Sigmoid colon (tissue), 7 donors: Measurements from ENCODE around the gene ADD1. TPM values are rescaled to one million over a fixed set of nuclear protein-coding genes. Genes with fewer than 3 reads are reported as not detected.

ENCODE experiments used
- DNase-seq: peaks from one replicate; pipeline ENCODE4 v3.0.0-alpha.2; 2019
- H3K27ac ChIP-seq, 4 donors: fragments of 200-600 bp; sonication (generic); one replicate each; pipeline ENCODE4 v1.5.1; 2016 to 2019; ENCODE audit warnings: mild to moderate bottlenecking in 1 of 4
- H3K27me3 ChIP-seq, 3 donors: fragments of 200-600 bp; sonication (generic); one replicate each; pipeline ENCODE4 v1.5.1; 2019; ENCODE audit warnings: mild to moderate bottlenecking in 1 of 3
- H3K36me3 ChIP-seq, 4 donors: fragments of 200-600 bp; sonication (generic); one replicate each; pipeline ENCODE4 v1.5.1; 2016 to 2019
- H3K4me1 ChIP-seq, 4 donors: fragments of 200-600 bp; sonication (generic); one replicate each; pipeline ENCODE4 v1.5.1; 2017 to 2019
- H3K4me3 ChIP-seq, 4 donors: fragments of 200-600 bp; sonication (generic); one replicate each; pipeline ENCODE4 v1.5.1; 2017 to 2019; ENCODE audit warnings: mild to moderate bottlenecking in 2 of 4, moderate library complexity in 1 of 4
- H3K9me3 ChIP-seq, 4 donors: fragments of 200-600 bp in 3 of 4; sonication (generic) in 3 of 4; one replicate each; pipeline versions ENCODE4 v1.5.1 to v1.6.1; 2013 to 2019
- CTCF ChIP-seq, 4 experiments: fragments of 450-650 bp in 3 of 4; fragments of 200-600 bp in 1 of 4; IDR thresholded peaks; one replicate each; pipeline ENCODE4 v1.5.1; 2016 to 2019; ENCODE audit warnings: antibody characterized with exemption in 4 of 4, mild to moderate bottlenecking in 3 of 4, moderate library complexity in 2 of 4
- EP300 ChIP-seq, 4 donors: sonication (generic); formaldehyde crosslinking; IDR thresholded peaks; one replicate each; pipeline ENCODE4 v1.6.1; 2017; ENCODE audit warnings: antibody characterized with exemption in 4 of 4
- POLR2A ChIP-seq, 2 donors: fragments of 450-650 bp; IDR thresholded peaks; one replicate each; pipeline ENCODE4 v1.6.1; 2016; ENCODE audit warnings: antibody characterized with exemption in 2 of 2, mild to moderate bottlenecking in 2 of 2, moderate library complexity in 2 of 2
- POLR2AphosphoS5 ChIP-seq, 4 donors: sonication (generic); formaldehyde crosslinking; IDR thresholded peaks; one replicate each; pipeline ENCODE4 v1.6.1; 2017; ENCODE audit warnings: antibody characterized with exemption in 4 of 4
- WGBS, 2 donors: extraction: QIAGEN DNeasy Blood & Tissue Kit; methylation state at CpG; one replicate each; pipeline ENCODE4 v1.1.7; 2013; 5-methylcytosine and 5-hydroxymethylcytosine counted together
- intact Hi-C: fragments of 100-400 bp; cut with DNase I; formaldehyde crosslinking; loops from one replicate; pipeline ENCODE4 v1.15.1; 2023
- polyA plus RNA-seq, 3 donors: library from polyadenylated mRNA; stranded (reverse); fragments of 200-250 nt; gene quantifications; one replicate each; pipeline ENCODE4 v1.2.3, GENCODE V29; 2013
- total RNA-seq, 4 donors: library from RNA; depleted of rRNA; stranded (reverse); fragments of >200 nt; gene quantifications; one replicate each; pipeline ENCODE4 v1.1.0, GENCODE V29; 2016
- donor health status: healthy with polysubstance abuse.
- donor health status: Bipolar disorder and iron deficiency.
- donor health status: healthy.

The ADD1 gene
- total and polyA plus RNA-seq, 7 donors, result 113 to 378 (median 166) TPM

GRCh38 chr4:2830632-2831610 lies 12.7 kb upstream of the ADD1 start:
- H3K27me3 ChIP-seq, result no peaks in the 10 kb centered on the region
- H3K4me1 ChIP-seq, result no peaks in the 10 kb centered on the region
- H3K36me3 ChIP-seq, result peaks cover 0 to 60% (median 9%) of the 10 kb centered on the region in 4 donors
- H3K4me3 ChIP-seq, result no peak overlapping the region
- no peaks in the 10 kb centered on the region for H3K9me3 ChIP-seq
- DNase-seq, result peak; percentile 50
- intact Hi-C loops, result no loop called here
- TF ChIP-seq EP300 (IDR thresholded peaks at IDR 0.05) (no peak), POLR2A (IDR thresholded peaks at IDR 0.05) (no peak), CTCF (IDR thresholded peaks at IDR 0.05) (no peak), POLR2AphosphoS5 (IDR thresholded peaks at IDR 0.05) (no peak)
- H3K27ac ChIP-seq, result no peak overlapping the region
- 90 to 93% methylated on average over 37 of the region's 37 CpGs for whole genome bisulfite sequencing, 2 donors

GRCh38 chr4:2831611-2832308 lies 11.9 kb upstream of the ADD1 start:
- peak; percentile 64 for DNase-seq
- Histone ChIP-seq H3K4me1 (peaks cover 0 to 3% (median 0%) of the 10 kb centered on the region in 4 donors), H3K9me3 (no peaks in the 10 kb centered on the region), H3K4me3 (no peak overlapping the region), H3K27ac (no peak overlapping the region), H3K27me3 (no peaks in the 10 kb centered on the region), H3K36me3 (peaks cover 0 to 60% (median 9%) of the 10 kb centered on the region in 4 donors)
- TF ChIP-seq POLR2A (IDR thresholded peaks at IDR 0.05), result no peak
- no peak for TF ChIP-seq POLR2AphosphoS5 (IDR thresholded peaks at IDR 0.05)
- TF ChIP-seq CTCF (IDR thresholded peaks at IDR 0.05), result no peak
- no peak for TF ChIP-seq EP300 (IDR thresholded peaks at IDR 0.05)
- 94% methylated on average over 36 of the region's 36 CpGs for WGBS, 2 donors
- intact Hi-C loops, result no loop called here

GRCh38 chr4:2832309-2832980 lies 11.2 kb upstream of the ADD1 start:
- intact Hi-C loops, result no loop called here
- 82 to 91% methylated on average over 20 of the region's 20 CpGs for WGBS, 2 donors
- DNase-seq, result peak; percentile 62
- peaks cover 0 to 7% (median 5%) of the 10 kb centered on the region in 4 donors for H3K4me1 ChIP-seq
- no peaks in the 10 kb centered on the region for H3K27me3 ChIP-seq
- TF ChIP-seq POLR2A (IDR thresholded peaks at IDR 0.05), result no peak
- no peak for TF ChIP-seq POLR2AphosphoS5 (IDR thresholded peaks at IDR 0.05)
- TF ChIP-seq CTCF (IDR thresholded peaks at IDR 0.05), result no peak
- no peak for TF ChIP-seq EP300 (IDR thresholded peaks at IDR 0.05)
- H3K9me3 ChIP-seq, result no peaks in the 10 kb centered on the region
- H3K4me3 ChIP-seq, result no peak overlapping the region
- H3K36me3 ChIP-seq, result peaks cover 0 to 55% (median 9%) of the 10 kb centered on the region in 4 donors
- H3K27ac ChIP-seq, result no peak overlapping the region

- WGBS, 2 donors, result 92 to 94% methylated on average over 19 of the region's 19 CpGs
These were observed 10.5 kb upstream of the ADD1 start for GRCh38 chr4:2832981-2833670.

More at GRCh38 chr4:2832981-2833670, 10.5 kb upstream of the ADD1 start:
- TF ChIP-seq CTCF (IDR thresholded peaks at IDR 0.05) (no peak), POLR2A (IDR thresholded peaks at IDR 0.05) (no peak), POLR2AphosphoS5 (IDR thresholded peaks at IDR 0.05) (no peak), EP300 (IDR thresholded peaks at IDR 0.05) (no peak)
- H3K9me3 ChIP-seq, result no peaks in the 10 kb centered on the region
- peak; percentile 59 for DNase-seq
- H3K27me3 ChIP-seq, result no peaks in the 10 kb centered on the region
- intact Hi-C loops, result no loop called here
- peaks cover 0 to 14% (median 11%) of the 10 kb centered on the region in 4 donors for H3K4me1 ChIP-seq
- H3K36me3 ChIP-seq, result peaks cover 0 to 49% (median 9%) of the 10 kb centered on the region in 4 donors
- no peak overlapping the region for H3K4me3 ChIP-seq
- H3K27ac ChIP-seq, result no peak overlapping the region
